Measurements from ENCODE around the gene VPS45. TPM values are rescaled to one million over a fixed set of nuclear protein-coding genes. Genes with fewer than 3 reads are reported as not detected.

The VPS45 gene
- total RNA-seq, 1 donor = 36.9 TPM

DNA sequence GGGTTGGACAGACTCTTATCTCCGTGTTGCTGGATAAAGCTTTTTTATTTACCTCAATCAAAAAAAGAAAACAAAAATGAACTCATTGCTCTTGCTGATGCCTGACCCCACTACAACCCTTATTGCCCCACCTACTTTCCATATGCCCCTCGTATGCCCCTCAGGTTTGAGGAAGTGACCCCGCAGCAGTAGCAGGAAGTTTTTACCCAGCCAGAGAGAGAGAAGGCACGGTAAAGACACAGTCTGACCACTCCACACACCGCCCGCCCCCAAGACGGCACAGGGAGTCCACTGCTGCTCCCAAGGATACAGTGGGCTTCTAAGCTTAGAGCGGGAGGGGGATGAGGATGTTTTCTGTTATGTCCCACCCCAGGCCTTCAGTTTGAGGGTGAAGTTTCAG is 92.0 kb downstream of the VPS45 start:
- Histone ChIP-seq H4K20me1 (ENCODE audit: insufficient read depth, low read length) (peaks cover 4% of the 10 kb centered on the region), H3K27me3 (ENCODE audit: insufficient read depth, low read length) (no peaks in the 10 kb centered on the region), H3K27ac (ENCODE audit: low read depth, low read length) (no peak overlapping the region), H3K4me2 (ENCODE audit: insufficient read depth, low read length) (no peak overlapping the region), H3K79me2 (ENCODE audit: insufficient read depth, low read length) (peaks cover 13% of the 10 kb centered on the region), H3K4me3 (ENCODE audit: insufficient read depth, low read length) (no peak overlapping the region), H3K4me1 (ENCODE audit: insufficient read depth, low read length) (peaks cover 38% of the 10 kb centered on the region), H3K36me3 (ENCODE audit: insufficient read depth, low read length) (peaks cover 60% of the 10 kb centered on the region), H3K9me3 (ENCODE audit: low read depth, low read length) (no peaks in the 10 kb centered on the region), H2AFZ (ENCODE audit: low read length) (no peak overlapping the region)
- DNase-seq (ENCODE audit: insufficient read length, low spot score, missing footprints) = peak; percentile 50
- no peak for TF ChIP-seq CTCF (IDR thresholded peaks at IDR 0.05; ENCODE audit: extremely low read depth, low read depth, low read length)

DNA sequence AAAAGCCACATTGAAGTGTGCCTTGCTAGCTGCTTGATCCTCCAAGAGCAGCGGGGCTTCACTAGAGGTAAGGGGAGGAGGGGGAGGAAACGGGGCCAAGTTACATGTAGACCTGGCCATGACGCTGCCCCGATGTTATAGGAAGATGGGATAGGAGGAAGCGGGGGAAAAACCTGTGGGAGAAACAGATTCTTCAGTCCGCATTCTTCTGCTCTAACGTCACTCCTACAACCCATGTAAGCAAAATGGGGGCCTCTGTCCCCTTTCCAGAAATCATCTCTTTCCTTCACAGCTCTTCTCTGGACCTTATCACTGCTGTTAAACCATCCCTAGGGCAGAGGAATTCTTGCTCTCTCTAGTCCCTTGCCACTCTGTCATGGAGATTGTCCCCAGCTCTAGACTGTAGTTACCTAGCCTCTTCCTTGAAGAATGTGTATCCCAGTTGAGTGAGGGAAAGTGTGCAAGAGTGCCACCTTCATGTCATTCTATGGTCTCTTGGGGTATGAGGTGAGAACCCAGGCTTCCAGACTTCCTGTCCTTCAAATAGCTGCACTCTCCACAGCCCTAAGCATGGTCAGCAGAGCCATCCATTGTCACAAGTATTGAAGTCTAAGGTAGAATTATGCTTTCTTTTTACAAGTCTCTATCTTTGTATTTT is 93.5 kb downstream of the VPS45 start:
- no peak for DNase-seq (ENCODE audit: insufficient read length, low spot score, missing footprints)
- Histone ChIP-seq H3K79me2 (ENCODE audit: insufficient read depth, low read length) (no peaks in the 10 kb centered on the region), H3K4me3 (ENCODE audit: insufficient read depth, low read length) (no peak overlapping the region), H3K27ac (ENCODE audit: low read depth, low read length) (no peak overlapping the region), H2AFZ (ENCODE audit: low read length) (no peak overlapping the region), H4K20me1 (ENCODE audit: insufficient read depth, low read length) (no peaks in the 10 kb centered on the region), H3K4me1 (ENCODE audit: insufficient read depth, low read length) (peaks cover 38% of the 10 kb centered on the region), H3K4me2 (ENCODE audit: insufficient read depth, low read length) (no peak overlapping the region), H3K27me3 (ENCODE audit: insufficient read depth, low read length) (no peaks in the 10 kb centered on the region), H3K36me3 (ENCODE audit: insufficient read depth, low read length) (peaks cover 45% of the 10 kb centered on the region), H3K9me3 (ENCODE audit: low read depth, low read length) (no peaks in the 10 kb centered on the region)
- no peak for TF ChIP-seq CTCF (IDR thresholded peaks at IDR 0.05; ENCODE audit: extremely low read depth, low read depth, low read length)

- Histone ChIP-seq H3K4me2 (ENCODE audit: insufficient read depth, low read length) (peak overlapping the region; percentile 79), H2AFZ (ENCODE audit: low read length) (peak overlapping the region; percentile 49), H3K36me3 (ENCODE audit: insufficient read depth, low read length) (peaks cover 36% of the 10 kb centered on the region), H3K9me3 (ENCODE audit: low read depth, low read length) (no peaks in the 10 kb centered on the region), H3K4me1 (ENCODE audit: insufficient read depth, low read length) (peaks cover 35% of the 10 kb centered on the region), H3K27me3 (ENCODE audit: insufficient read depth, low read length) (no peaks in the 10 kb centered on the region), H4K20me1 (ENCODE audit: insufficient read depth, low read length) (no peaks in the 10 kb centered on the region), H3K4me3 (ENCODE audit: insufficient read depth, low read length) (peak overlapping the region; percentile 49), H3K79me2 (ENCODE audit: insufficient read depth, low read length) (no peaks in the 10 kb centered on the region), H3K27ac (ENCODE audit: low read depth, low read length) (peak overlapping the region; percentile 94)
- no peak for TF ChIP-seq CTCF (IDR thresholded peaks at IDR 0.05; ENCODE audit: extremely low read depth, low read depth, low read length)
- DNase-seq (ENCODE audit: insufficient read length, low spot score, missing footprints) = no peak
Observed at GRCh38 chr1:150161747-150162581, 94.4 kb downstream of the VPS45 start.

- H3K36me3 ChIP-seq (ENCODE audit: insufficient read depth, low read length) = peaks cover 31% of the 10 kb centered on the region
- no peaks in the 10 kb centered on the region for H3K79me2 ChIP-seq (ENCODE audit: insufficient read depth, low read length)
- no peak for DNase-seq (ENCODE audit: insufficient read length, low spot score, missing footprints)
- H3K4me2 ChIP-seq (ENCODE audit: insufficient read depth, low read length) = peak overlapping the region; percentile 79
- no peaks in the 10 kb centered on the region for H3K9me3 ChIP-seq (ENCODE audit: low read depth, low read length)
- no peak for TF ChIP-seq CTCF (IDR thresholded peaks at IDR 0.05; ENCODE audit: extremely low read depth, low read depth, low read length)
- H3K27ac ChIP-seq (ENCODE audit: low read depth, low read length) = peak overlapping the region; percentile 94
- peak overlapping the region; percentile 49 for H2AFZ ChIP-seq (ENCODE audit: low read length)
- H3K27me3 ChIP-seq (ENCODE audit: insufficient read depth, low read length) = no peaks in the 10 kb centered on the region
- H3K4me3 ChIP-seq (ENCODE audit: insufficient read depth, low read length) = peak overlapping the region; percentile 49
- peaks cover 29% of the 10 kb centered on the region for H3K4me1 ChIP-seq (ENCODE audit: insufficient read depth, low read length)
- no peaks in the 10 kb centered on the region for H4K20me1 ChIP-seq (ENCODE audit: insufficient read depth, low read length)
Observed at GRCh38 chr1:150162582-150162861, 94.9 kb downstream of the VPS45 start.

Data from osteoblast (primary cell).